H9 (cell line): ENCODE data around the gene CFP. TPM values are rescaled to one million over a fixed set of nuclear protein-coding genes. Genes with fewer than 3 reads are reported as not detected.

Experiments
- DNase-seq: peaks from one replicate; pipeline ENCODE4 v3.0.0-alpha.2; 2017
- H2AFZ ChIP-seq: one replicate; pipeline ENCODE4 v1.6.1; 2013; ENCODE audit warnings: mild to moderate bottlenecking, low read length, control low read depth, moderate library complexity
- H2AK5ac ChIP-seq: 2 replicates; pipeline ENCODE4 v1.6.1; 2013; ENCODE audit warnings: low read length, control low read depth, mixed read lengths; ENCODE audit not compliant: insufficient read length
- H2BK120ac ChIP-seq: one replicate; pipeline ENCODE4 v1.6.1; 2013; ENCODE audit warnings: low read depth, mild to moderate bottlenecking, low read length, control low read depth, inconsistent platforms; ENCODE audit not compliant: poor library complexity, severe bottlenecking
- H2BK12ac ChIP-seq: 2 replicates; pipeline ENCODE4 v1.6.1; 2013; ENCODE audit warnings: low read length, control low read depth, mixed read lengths, low read depth; ENCODE audit not compliant: insufficient read length
- H2BK15ac ChIP-seq: 2 replicates; pipeline ENCODE4 v1.6.1; 2013; ENCODE audit warnings: low read depth, low read length, control low read depth
- H2BK20ac ChIP-seq: one replicate; pipeline ENCODE4 v1.6.1; 2013; ENCODE audit warnings: low read depth, mild to moderate bottlenecking, low read length, control low read depth, inconsistent platforms; ENCODE audit not compliant: poor library complexity, severe bottlenecking
- H2BK5ac ChIP-seq: 2 replicates; pipeline ENCODE4 v1.6.1; 2013; ENCODE audit warnings: low read length, control low read depth, mixed read lengths; ENCODE audit not compliant: insufficient read length
- H3K14ac ChIP-seq: 2 replicates; pipeline ENCODE4 v1.6.1; 2013; ENCODE audit warnings: low read length, control low read depth; ENCODE audit not compliant: insufficient read depth
- H3K18ac ChIP-seq: 2 replicates; pipeline ENCODE4 v1.6.1; 2013; ENCODE audit warnings: low read depth, mild to moderate bottlenecking, mixed read lengths, low read length, control low read depth; ENCODE audit not compliant: insufficient read length
- H3K23ac ChIP-seq: 2 replicates; pipeline ENCODE4 v1.6.1; 2013; ENCODE audit warnings: low read length, control low read depth, mixed read lengths, low read depth; ENCODE audit not compliant: insufficient read length
- H3K23me2 ChIP-seq: 2 replicates; pipeline ENCODE4 v1.6.1; 2013; ENCODE audit warnings: low read depth, mild to moderate bottlenecking, mixed read lengths, low read length, control low read depth; ENCODE audit not compliant: insufficient read length, poor library complexity, severe bottlenecking
- H3K27ac ChIP-seq: 2 replicates; pipeline ENCODE4 v1.5.1; 2013; ENCODE audit warnings: low read length, control low read depth, mixed read lengths, low read depth; ENCODE audit not compliant: insufficient read length
- H3K27me3 ChIP-seq: 2 replicates; pipeline ENCODE4 v1.6.1; 2013; ENCODE audit warnings: low read length, control low read depth, inconsistent platforms; ENCODE audit not compliant: insufficient read depth
- H3K4ac ChIP-seq: 2 replicates; pipeline ENCODE4 v1.6.1; 2013; ENCODE audit warnings: low read depth, mild to moderate bottlenecking, control low read depth, inconsistent platforms, low read length, moderate library complexity
- H3K4me1 ChIP-seq: 2 replicates; pipeline ENCODE4 v1.6.1; 2013; ENCODE audit warnings: low read length, control low read depth, inconsistent platforms; ENCODE audit not compliant: insufficient read depth
- H3K4me2 ChIP-seq: 2 replicates; pipeline ENCODE4 v1.6.1; 2013; ENCODE audit warnings: low read length, control low read depth, mixed read lengths; ENCODE audit not compliant: insufficient read length, insufficient read depth
- H3K56ac ChIP-seq: 2 replicates; pipeline ENCODE4 v1.6.1; 2013; ENCODE audit warnings: low read depth, mild to moderate bottlenecking, mixed read lengths, low read length, control low read depth; ENCODE audit not compliant: insufficient read length
- H3K79me1 ChIP-seq: 2 replicates; pipeline ENCODE4 v1.6.1; 2013; ENCODE audit warnings: low read depth, mild to moderate bottlenecking, moderate library complexity, low read length, control low read depth, inconsistent platforms; ENCODE audit not compliant: insufficient read depth, poor library complexity, severe bottlenecking
- H3K79me2 ChIP-seq: 2 replicates; pipeline ENCODE4 v1.6.1; 2013; ENCODE audit warnings: low read length, control low read depth, inconsistent platforms; ENCODE audit not compliant: insufficient read depth
- H3K9ac ChIP-seq: 2 replicates; pipeline ENCODE4 v1.6.1; 2013; ENCODE audit warnings: low read length, control low read depth, mixed read lengths; ENCODE audit not compliant: insufficient read length; ENCODE audit errors: extremely low read depth
- H3K9me3 ChIP-seq: one replicate; pipeline ENCODE4 v1.6.1; 2013; ENCODE audit warnings: low read depth, low read length, inconsistent platforms; ENCODE audit not compliant: control insufficient read depth
- H3T11ph ChIP-seq: one replicate; pipeline ENCODE4 v1.6.1; 2013; ENCODE audit warnings: mild to moderate bottlenecking, low read length, control low read depth, inconsistent platforms
- H4K20me1 ChIP-seq: one replicate; pipeline ENCODE4 v1.6.1; 2013; ENCODE audit not compliant: control insufficient read depth, insufficient read length, insufficient read depth
- H4K5ac ChIP-seq: 2 replicates; pipeline ENCODE4 v1.6.1; 2013; ENCODE audit warnings: low read depth, mild to moderate bottlenecking, mixed read lengths, low read length, control low read depth; ENCODE audit not compliant: insufficient read length
- H4K8ac ChIP-seq: replicated peaks from 2 replicates; pipeline ENCODE4 v1.6.1; 2013; ENCODE audit warnings: low read length, control low read depth, mixed read lengths, low read depth; ENCODE audit not compliant: insufficient read length
- H4K91ac ChIP-seq: 2 replicates; pipeline ENCODE4 v1.6.1; 2013; ENCODE audit warnings: low read depth, mild to moderate bottlenecking, moderate library complexity, mixed read lengths, low read length, control low read depth; ENCODE audit not compliant: insufficient read length
- H3K27ac Mint-ChIP-seq, 3 experiments: 2 replicates in 2 of 3; 3 replicates in 1 of 3; pipeline ENCODE4 v1.8.0; 2020 to 2021; ENCODE audit warnings: mixed read lengths in 3 of 3, mild to moderate bottlenecking in 1 of 3, moderate library complexity in 1 of 3
- H3K27me3 Mint-ChIP-seq: 2 replicates; pipeline ENCODE4 v1.8.0; 2021; ENCODE audit warnings: low read depth, mild to moderate bottlenecking, moderate library complexity, mixed read lengths
- H3K36me3 Mint-ChIP-seq, 3 experiments: 2 replicates in 2 of 3; 3 replicates in 1 of 3; pipeline ENCODE4 v1.8.0; 2020 to 2021; ENCODE audit warnings: low read depth in 3 of 3, mixed read lengths in 3 of 3; ENCODE audit not compliant: insufficient read depth in 1 of 3
- H3K4me1 Mint-ChIP-seq, 2 experiments: 2 replicates each; pipeline ENCODE4 v1.8.0; 2020; ENCODE audit warnings: mixed read lengths in 2 of 2
- H3K4me3 Mint-ChIP-seq, 2 experiments: 2 replicates in 1 of 2; 3 replicates in 1 of 2; pipeline ENCODE4 v1.8.0; 2020 to 2021; ENCODE audit warnings: mild to moderate bottlenecking in 2 of 2, mixed read lengths in 2 of 2, moderate library complexity in 1 of 2
- H3K9me3 Mint-ChIP-seq, 2 experiments: 2 replicates in 1 of 2; 3 replicates in 1 of 2; pipeline ENCODE4 v1.8.0; 2020; ENCODE audit warnings: mild to moderate bottlenecking in 2 of 2, mixed read lengths in 2 of 2, moderate library complexity in 1 of 2
- WGBS: extraction: QIAGEN DNeasy Blood & Tissue Kit; methylation state at CpG from one replicate; pipeline ENCODE4 v1.1.7; 2013; ENCODE audit warnings: missing lambda C conversion rate, low lambda C conversion rate, mixed read lengths; ENCODE audit not compliant: insufficient read length; ENCODE audit errors: extremely low coverage; 5-methylcytosine and 5-hydroxymethylcytosine counted together
- total RNA-seq: library from RNA; stranded (reverse); gene quantifications from 2 replicates; pipeline ENCODE4 v1.2.1, GENCODE V29; 2021
- TF ChIP-seq, protein P1 (sequence below): fragments of 200-600 bp; sonication (generic); conservative IDR thresholded peaks from 3 replicates; pipeline ENCODE4 v1.8.0; 2021; ENCODE audit warnings: antibody characterized with exemption, mild to moderate bottlenecking

The CFP gene
- total RNA-seq, 1 experiment from 2014 or later: 2.3 TPM

- Histone ChIP-seq H3K9ac (no peak overlapping the region), H3K79me2 (no peaks in the 10 kb centered on the region), H3K4me1 (no peaks in the 10 kb centered on the region), H3K9me3 (peaks cover 48% of the 10 kb centered on the region), H3K4ac (no peak overlapping the region), H4K8ac (no peak overlapping the region), H2BK20ac (no peak overlapping the region), H2BK12ac (no peak overlapping the region), H3T11ph (no peak overlapping the region), H3K23ac (no peak overlapping the region), H3K27ac (no peak overlapping the region), H3K56ac (no peak overlapping the region), H4K5ac (no peak overlapping the region), H3K18ac (no peak overlapping the region), H4K91ac (no peak overlapping the region), H4K20me1 (no peaks in the 10 kb centered on the region), H3K27me3 (no peaks in the 10 kb centered on the region), H2AK5ac (no peak overlapping the region), H2AFZ (no peak overlapping the region), H3K4me2 (no peak overlapping the region), H2BK5ac (no peak overlapping the region), H2BK15ac (no peak overlapping the region), H2BK120ac (no peak overlapping the region), H3K14ac (no peak overlapping the region), H3K79me1 (no peaks in the 10 kb centered on the region), H3K23me2 (no peaks in the 10 kb centered on the region)
- Mint-ChIP-seq H3K36me3 (peaks cover 6 to 11% (median 7%) of the 10 kb centered on the region in 3 experiments; a peak in 6 of 7 replicates), H3K4me1 (peaks cover 0 to 4% of the 10 kb centered on the region in 2 experiments; a peak in 1 of 4 replicates), H3K4me3 (no peak overlapping the region), H3K27ac (no peak overlapping the region), H3K9me3 (peaks cover 54 to 70% of the 10 kb centered on the region in 2 experiments), H3K27me3 (no peaks in the 10 kb centered on the region)
- no CpG with 5 or more reads among the region's 5 CpGs for WGBS
- DNase-seq: no peak
- TF ChIP-seq, protein P1, sequence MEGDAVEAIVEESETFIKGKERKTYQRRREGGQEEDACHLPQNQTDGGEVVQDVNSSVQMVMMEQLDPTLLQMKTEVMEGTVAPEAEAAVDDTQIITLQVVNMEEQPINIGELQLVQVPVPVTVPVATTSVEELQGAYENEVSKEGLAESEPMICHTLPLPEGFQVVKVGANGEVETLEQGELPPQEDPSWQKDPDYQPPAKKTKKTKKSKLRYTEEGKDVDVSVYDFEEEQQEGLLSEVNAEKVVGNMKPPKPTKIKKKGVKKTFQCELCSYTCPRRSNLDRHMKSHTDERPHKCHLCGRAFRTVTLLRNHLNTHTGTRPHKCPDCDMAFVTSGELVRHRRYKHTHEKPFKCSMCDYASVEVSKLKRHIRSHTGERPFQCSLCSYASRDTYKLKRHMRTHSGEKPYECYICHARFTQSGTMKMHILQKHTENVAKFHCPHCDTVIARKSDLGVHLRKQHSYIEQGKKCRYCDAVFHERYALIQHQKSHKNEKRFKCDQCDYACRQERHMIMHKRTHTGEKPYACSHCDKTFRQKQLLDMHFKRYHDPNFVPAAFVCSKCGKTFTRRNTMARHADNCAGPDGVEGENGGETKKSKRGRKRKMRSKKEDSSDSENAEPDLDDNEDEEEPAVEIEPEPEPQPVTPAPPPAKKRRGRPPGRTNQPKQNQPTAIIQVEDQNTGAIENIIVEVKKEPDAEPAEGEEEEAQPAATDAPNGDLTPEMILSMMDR: no peak
These were observed 38.7 kb downstream of the CFP start for GRCh38 chrX:47590984-47591383.
